HG03558 (cell line): ENCODE results near the gene NSMCE1.
A peak's percentile ranks its signal among the peaks of the same experiment; 100 is the strongest.
"Not testable (repeated sequence)": the region's sequence is repeated elsewhere in the genome, so short reads cannot be mapped to it uniquely, and the experiment has no call there.

Experiments
- ATAC-seq: cut with Tn5 transposase; IDR thresholded peaks from one replicate; pipeline ENCODE4 v1.9.1; 2021; ENCODE audit warnings: moderate number of reproducible peaks; ENCODE audit not compliant: unreplicated experiment; ENCODE audit errors: extremely low read depth

Gene NSMCE1

DNA sequence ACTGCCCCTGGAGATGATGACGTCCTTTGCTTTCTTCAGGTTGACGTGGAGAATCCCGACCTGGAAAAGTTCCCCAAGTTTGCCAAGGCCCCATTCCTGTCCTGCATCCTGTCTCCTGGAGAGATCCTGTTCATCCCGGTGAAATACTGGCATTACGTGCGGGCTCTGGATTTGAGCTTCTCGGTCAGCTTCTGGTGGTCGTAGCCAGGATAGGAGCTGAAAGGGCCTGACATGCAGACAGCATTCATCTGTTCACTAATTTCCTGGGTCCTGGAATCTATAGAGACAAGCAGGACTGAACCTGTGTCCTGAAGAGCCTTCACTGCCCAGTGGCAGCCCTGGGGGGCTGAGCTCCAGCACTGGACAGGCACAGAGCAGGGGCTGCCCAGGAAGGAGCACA lies 48.0 kb downstream of the NSMCE1 start:
- ATAC-seq, result no peak

- ATAC-seq, result no peak
These were observed 48.5 kb downstream of the NSMCE1 start for GRCh38 chr16:27220120-27220519.

DNA sequence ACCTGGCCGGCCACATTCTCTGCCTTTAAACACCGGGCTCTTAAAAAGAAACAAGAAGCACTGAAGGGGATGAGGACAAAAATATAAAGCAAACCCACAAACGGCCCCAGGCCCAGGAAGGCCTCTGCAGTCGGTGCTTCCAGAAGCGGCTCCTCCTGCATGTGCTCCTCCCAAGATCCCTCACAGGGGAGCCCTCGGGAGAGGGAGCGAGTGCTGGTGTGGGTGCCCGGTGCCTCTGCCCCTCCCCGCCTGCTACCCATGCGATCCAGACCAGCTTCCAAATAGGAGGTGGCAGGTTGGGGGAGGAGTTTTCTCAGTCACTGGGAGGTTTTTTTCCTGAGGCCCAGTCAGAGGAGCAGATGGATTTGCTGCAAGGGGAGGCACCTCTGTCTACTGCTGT lies 49.4 kb downstream of the NSMCE1 start:
- no peak for ATAC-seq

DNA sequence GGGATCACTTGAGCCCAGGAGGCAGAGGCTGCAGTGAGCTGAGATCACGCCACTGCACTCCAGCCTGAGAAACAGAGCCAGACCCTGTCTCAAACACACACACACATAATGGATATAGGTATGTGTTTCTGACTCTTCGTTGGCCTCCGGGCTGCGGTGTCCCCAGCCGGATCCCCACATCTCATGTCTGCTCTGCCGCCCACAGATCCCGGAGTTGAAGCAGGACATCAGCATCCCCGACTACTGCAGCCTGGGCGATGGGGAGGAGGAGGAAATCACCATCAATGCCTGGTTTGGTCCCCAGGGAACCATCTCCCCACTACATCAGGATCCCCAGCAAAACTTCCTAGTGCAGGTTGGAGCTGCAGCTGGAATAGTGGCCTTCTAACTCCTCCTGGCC lies 49.8 kb downstream of the NSMCE1 start:
- ATAC-seq, result no peak

GRCh38 chr16:27217256-27217655 lies 51.3 kb downstream of the NSMCE1 start:
- no peak for ATAC-seq

GRCh38 chr16:27216297-27216885 lies 52.2 kb downstream of the NSMCE1 start:
- ATAC-seq, result no peak

GRCh38 chr16:27215660-27216059 lies 52.9 kb downstream of the NSMCE1 start:
- no peak for ATAC-seq

DNA sequence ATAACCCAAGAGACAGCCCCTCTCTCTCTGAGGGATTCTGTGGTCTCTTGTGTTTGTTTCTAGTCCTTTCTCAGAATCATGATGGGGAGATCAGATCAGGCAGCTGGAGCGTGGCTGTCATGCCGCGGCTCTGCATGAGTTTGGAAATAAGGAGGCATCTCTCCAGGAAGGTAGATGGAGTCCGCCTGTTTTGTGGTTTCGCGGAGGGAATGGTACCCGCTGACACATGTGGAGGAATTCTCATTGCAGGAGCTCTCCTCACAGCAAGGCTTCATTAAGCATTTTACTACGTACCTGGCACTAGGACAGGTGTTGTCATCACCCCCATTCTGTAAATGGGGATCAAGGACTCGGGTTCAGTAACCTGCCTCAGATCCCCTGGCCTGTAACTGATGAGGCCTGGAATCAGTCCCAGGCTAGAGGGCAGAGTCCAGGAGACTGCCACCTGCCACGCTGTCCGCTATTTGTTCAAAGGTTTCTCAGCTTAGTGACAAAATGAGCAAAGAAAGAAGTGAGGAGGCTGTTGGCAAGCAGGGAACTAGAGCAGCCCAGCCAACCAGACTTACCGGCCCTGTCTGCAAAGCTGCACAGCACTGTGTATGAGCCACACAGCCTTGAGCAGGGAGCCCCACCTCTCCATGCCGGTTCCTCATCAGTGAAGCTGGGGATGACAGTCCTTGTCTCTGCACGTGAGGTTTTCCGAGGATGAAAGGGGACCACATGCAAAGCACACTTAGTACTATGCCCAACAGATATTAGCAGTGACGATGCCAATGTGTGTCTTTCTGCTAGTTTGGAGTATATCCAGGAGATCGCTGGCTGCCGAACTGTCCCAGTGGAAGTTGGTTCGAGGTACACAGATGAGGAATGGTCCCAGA lies 54.2 kb downstream of the NSMCE1 start:
- no peak for ATAC-seq

GRCh38 chr16:27211026-27211425 lies 57.5 kb downstream of the NSMCE1 start:
- ATAC-seq, result no peak

DNA sequence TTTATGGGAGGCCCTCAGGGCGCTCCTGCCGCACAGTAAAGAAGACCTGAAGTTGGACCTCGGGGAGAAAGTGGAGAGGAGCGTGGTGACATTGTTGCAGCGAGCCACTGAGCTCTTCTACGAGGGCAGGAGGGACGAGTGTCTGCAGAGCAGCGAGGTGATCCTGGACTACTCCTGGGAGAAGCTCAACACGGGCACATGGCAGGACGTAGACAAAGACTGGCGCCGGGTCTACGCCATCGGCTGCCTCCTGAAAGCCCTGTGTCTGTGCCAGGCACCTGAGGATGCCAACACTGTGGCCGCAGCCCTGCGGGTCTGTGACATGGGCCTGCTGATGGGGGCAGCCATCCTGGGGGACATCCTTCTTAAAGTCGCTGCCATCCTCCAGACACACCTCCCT lies 58.4 kb downstream of the NSMCE1 start:
- no peak for ATAC-seq

DNA sequence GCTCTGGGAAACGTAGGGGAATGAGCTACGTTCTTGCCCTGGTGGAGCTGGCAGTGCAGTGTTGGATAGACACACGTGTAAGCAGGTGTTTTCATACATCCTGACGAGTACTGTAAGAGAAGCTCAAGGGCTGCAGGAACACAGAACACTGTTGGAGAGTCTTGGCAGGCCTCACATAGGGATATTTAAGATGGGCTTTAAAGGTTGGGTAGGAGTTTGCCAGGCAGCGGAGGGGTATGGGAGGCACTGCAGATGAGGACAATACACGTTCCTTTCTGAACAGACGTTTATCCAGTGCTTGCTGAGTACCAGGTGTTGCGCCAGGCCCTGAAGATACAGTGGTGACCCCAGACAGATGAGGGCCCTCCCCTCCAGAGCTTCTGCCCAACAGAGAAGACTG lies 59.0 kb downstream of the NSMCE1 start:
- no peak for ATAC-seq

DNA sequence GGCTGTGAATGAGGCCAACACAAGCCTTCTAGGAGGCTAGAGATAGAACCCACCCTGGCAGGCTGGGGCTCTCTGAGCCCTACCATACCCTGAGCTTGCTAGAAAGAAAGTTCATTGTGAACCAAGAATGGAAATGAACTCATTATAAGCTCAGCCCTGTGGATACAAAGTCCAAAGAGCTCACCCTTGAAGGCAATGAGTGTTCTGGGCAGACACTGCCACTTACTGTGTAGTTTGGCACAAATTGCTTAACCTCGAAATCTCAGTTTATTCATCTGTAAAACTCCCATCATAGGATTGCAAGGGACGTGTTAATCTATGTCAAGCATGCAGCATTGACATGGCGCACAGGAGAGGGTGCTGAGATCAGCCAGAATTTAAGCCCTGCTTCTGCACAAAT lies 59.8 kb downstream of the NSMCE1 start:
- no peak for ATAC-seq

DNA sequence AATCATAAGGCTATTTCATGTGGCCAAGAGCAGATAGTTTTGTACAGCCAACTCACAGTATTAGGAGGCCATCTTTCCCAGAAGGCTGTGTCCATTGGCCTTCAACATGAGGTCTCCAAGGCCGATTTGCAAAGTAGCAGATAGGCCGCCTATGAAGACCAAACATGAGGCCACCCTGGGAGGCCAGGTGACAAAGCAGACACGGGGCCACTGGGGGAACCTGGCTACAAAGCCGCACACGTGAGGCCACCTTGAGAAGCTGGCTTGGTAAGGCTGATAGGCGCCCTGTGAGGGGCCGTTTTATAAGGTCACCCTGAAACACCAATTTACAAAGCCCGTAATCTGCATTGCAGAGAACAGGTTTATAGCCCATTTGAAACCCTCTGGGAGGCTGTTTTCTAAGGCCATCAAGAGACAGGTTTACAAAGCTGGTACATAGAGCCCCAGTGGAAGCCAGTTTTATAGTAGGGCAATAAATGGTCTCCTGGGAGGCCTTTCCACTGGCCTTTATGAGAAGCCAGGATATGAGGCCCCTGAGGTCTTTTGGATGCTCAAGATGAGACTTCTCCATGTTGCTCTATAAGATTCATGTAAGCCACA lies 60.4 kb downstream of the NSMCE1 start:
- no peak for ATAC-seq

DNA sequence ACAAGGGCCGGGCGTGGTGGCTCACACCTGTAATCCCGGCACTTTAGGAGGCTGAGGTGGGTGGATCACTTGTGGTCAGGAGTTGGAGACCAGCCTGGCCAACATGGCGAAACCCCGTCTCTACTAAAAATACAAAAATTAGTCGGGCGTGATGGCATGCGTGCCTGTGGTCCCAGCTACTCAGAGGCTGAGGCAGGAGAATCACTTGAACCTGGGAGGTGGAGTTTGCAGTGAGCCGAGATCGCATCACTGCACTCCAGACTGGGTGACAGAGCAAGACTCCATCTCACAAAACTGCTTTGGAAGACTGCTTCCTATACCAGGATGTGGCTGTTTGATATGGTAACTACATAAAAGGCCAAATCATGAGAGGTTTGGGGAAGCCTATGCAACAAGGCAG lies 61.5 kb downstream of the NSMCE1 start:
- not testable (repeated sequence) for ATAC-seq

GRCh38 chr16:27205423-27206065 lies 63.0 kb downstream of the NSMCE1 start:
- no peak for ATAC-seq

DNA sequence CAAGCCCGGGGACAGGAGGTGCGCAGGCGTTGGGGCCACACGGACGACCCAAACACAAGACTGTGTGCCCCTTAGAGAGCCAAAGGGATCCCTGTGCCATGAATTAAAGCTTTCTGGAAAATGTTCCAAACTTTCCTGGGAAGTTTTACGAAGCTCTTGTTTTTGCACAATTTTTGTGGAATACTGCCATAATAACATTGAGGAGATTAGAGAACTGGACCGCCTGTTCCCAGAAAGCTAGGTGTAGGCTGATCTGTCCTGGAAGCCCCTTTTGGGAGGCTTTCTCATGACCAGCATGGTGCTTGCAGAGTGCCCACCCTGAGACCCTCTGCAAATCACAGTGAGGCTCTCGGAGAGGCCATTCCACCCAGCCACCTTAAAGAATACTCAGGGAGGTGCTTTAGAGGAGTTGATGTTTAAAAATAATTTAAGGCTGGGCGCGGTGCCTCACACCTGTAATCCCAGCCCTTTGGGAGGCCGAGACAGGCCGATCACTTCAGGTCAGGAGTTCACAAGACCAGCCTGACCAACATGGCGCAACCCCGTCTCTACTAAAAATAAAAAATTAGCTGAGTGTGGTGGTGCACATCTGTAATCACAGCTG lies 64.2 kb downstream of the NSMCE1 start:
- ATAC-seq, result no peak

- ATAC-seq, result peak; percentile 75
These were observed 64.9 kb downstream of the NSMCE1 start, which contains the start of gene KDM8 for GRCh38 chr16:27203507-27204311. KDM8 (plus strand) TSS chr16:27203526; CDS start chr16:27210124, 6,598 bp downstream.

- ATAC-seq, result no peak
These were observed 65.6 kb downstream of the NSMCE1 start for GRCh38 chr16:27202923-27203506.

GRCh38 chr16:27200914-27201313 lies 67.7 kb downstream of the NSMCE1 start:
- ATAC-seq, result not testable (repeated sequence)
